IPS DF 4.7 (cell line): ENCODE measurements around the gene RNMT.
"Not testable (repeated sequence)": the region's sequence is repeated elsewhere in the genome, so short reads cannot be mapped to it uniquely, and the experiment has no call there.

Experiments
- DNase-seq: peaks from one replicate; pipeline ENCODE4 v3.0.0-alpha.2; 2013; ENCODE audit warnings: low spot score; ENCODE audit errors: extremely low read depth

The RNMT gene

GRCh38 chr18:13735681-13736080, 9.2 kb downstream of the RNMT start:
- no peak for DNase-seq

GRCh38 chr18:13745696-13746095, 19.2 kb downstream of the RNMT start:
- DNase-seq = no peak

- no peak for DNase-seq
Measured at GRCh38 chr18:13746633-13747032, 20.2 kb downstream of the RNMT start.

GRCh38 chr18:13751599-13751998, 25.1 kb downstream of the RNMT start:
- not testable (repeated sequence) for DNase-seq

- no peak for DNase-seq
Measured at GRCh38 chr18:13756261-13756660, 29.8 kb downstream of the RNMT start.

GRCh38 chr18:13756671-13757070, 30.2 kb downstream of the RNMT start:
- no peak for DNase-seq

GRCh38 chr18:13758622-13759021, 32.1 kb downstream of the RNMT start:
- no peak for DNase-seq

- no peak for DNase-seq
Measured at GRCh38 chr18:13760047-13760446, 33.6 kb downstream of the RNMT start.

GRCh38 chr18:13762690-13763439, 36.4 kb downstream of the RNMT start:
- no peak for DNase-seq

GRCh38 chr18:13775058-13775457, 48.6 kb downstream of the RNMT start:
- DNase-seq = no peak

- DNase-seq = no peak
Measured at GRCh38 chr18:13791181-13791580, 64.7 kb downstream of the RNMT start.

GRCh38 chr18:13793819-13794218, 67.3 kb downstream of the RNMT start:
- no peak for DNase-seq

GRCh38 chr18:13796515-13796914, 70.0 kb downstream of the RNMT start:
- no peak for DNase-seq

- no peak for DNase-seq
Measured at GRCh38 chr18:13797157-13797611, 70.7 kb downstream of the RNMT start.

- DNase-seq = no peak
Measured at GRCh38 chr18:13799396-13799795, 72.9 kb downstream of the RNMT start.

GRCh38 chr18:13800505-13801259, 74.2 kb downstream of the RNMT start:
- no peak for DNase-seq

- DNase-seq = no peak
Measured at GRCh38 chr18:13801260-13801601, 74.8 kb downstream of the RNMT start.

- no peak for DNase-seq
Measured at GRCh38 chr18:13804305-13804704, 77.8 kb downstream of the RNMT start.

- DNase-seq = no peak
Measured at GRCh38 chr18:13808294-13809042, 82.0 kb downstream of the RNMT start.

GRCh38 chr18:13809043-13809430, 82.6 kb downstream of the RNMT start:
- DNase-seq = no peak

- DNase-seq = no peak
Measured at GRCh38 chr18:13809531-13810255, 83.2 kb downstream of the RNMT start.
